ENCODE data around the gene ODC1.

Gene ODC1

GRCh38 chr2:10400978-10401951, 46.9 kb downstream of the ODC1 start:
- no peaks in the 10 kb centered on the region for H3K9me3 ChIP-seq (ENCODE audit: insufficient read depth, low read length)
- no peak for TF ChIP-seq CTCF (IDR thresholded peaks at IDR 0.05; ENCODE audit: insufficient read depth, low read length, poor library complexity, severe bottlenecking)
- TF ChIP-seq EZH2phosphoT487 (conservative IDR thresholded peaks at IDR 0.05; ENCODE audit: low read length): no peak
- H3K4me3 ChIP-seq (ENCODE audit: insufficient read depth, low read length, poor library complexity, severe bottlenecking): no peak overlapping the region
- no peaks in the 10 kb centered on the region for H3F3A ChIP-seq (ENCODE audit: insufficient read depth)
- H3K4me2 ChIP-seq (ENCODE audit: low read depth, low read length, poor library complexity, severe bottlenecking): no peak overlapping the region
- no peak overlapping the region for H2AFZ ChIP-seq (ENCODE audit: low read depth, low read length, severe bottlenecking)
- H3K36me3 ChIP-seq (ENCODE audit: low read length): no peaks in the 10 kb centered on the region
- no peak overlapping the region for H3K9ac ChIP-seq (ENCODE audit: low read length)
- H4K20me1 ChIP-seq (ENCODE audit: low read depth, low read length): no peaks in the 10 kb centered on the region
- no peaks in the 10 kb centered on the region for H3K79me2 ChIP-seq (ENCODE audit: insufficient read depth, low read length)
- no peak overlapping the region for H3K27ac ChIP-seq (ENCODE audit: low read depth, low read length)
- no peaks in the 10 kb centered on the region for H3K27me3 ChIP-seq (ENCODE audit: low read length)
- no peaks in the 10 kb centered on the region for H3K9me2 ChIP-seq (replicated peaks; ENCODE audit: insufficient read depth, low read length)

GRCh38 chr2:10400568-10400977, 47.6 kb downstream of the ODC1 start:
- no peak overlapping the region for H2AFZ ChIP-seq (ENCODE audit: low read depth, low read length, severe bottlenecking)
- no peak overlapping the region for H3K4me2 ChIP-seq (ENCODE audit: low read depth, low read length, poor library complexity, severe bottlenecking)
- no peak overlapping the region for H3K9ac ChIP-seq (ENCODE audit: low read length)
- H3K4me3 ChIP-seq (ENCODE audit: insufficient read depth, low read length, poor library complexity, severe bottlenecking): no peak overlapping the region
- no peaks in the 10 kb centered on the region for H3K27me3 ChIP-seq (ENCODE audit: low read length)
- no peaks in the 10 kb centered on the region for H3K36me3 ChIP-seq (ENCODE audit: low read length)
- no peaks in the 10 kb centered on the region for H3K9me3 ChIP-seq (ENCODE audit: insufficient read depth, low read length)
- no peak overlapping the region for H3K27ac ChIP-seq (ENCODE audit: low read depth, low read length)
- no peaks in the 10 kb centered on the region for H4K20me1 ChIP-seq (ENCODE audit: low read depth, low read length)
- H3F3A ChIP-seq (ENCODE audit: insufficient read depth): no peaks in the 10 kb centered on the region
- H3K79me2 ChIP-seq (ENCODE audit: insufficient read depth, low read length): no peaks in the 10 kb centered on the region
- H3K9me2 ChIP-seq (replicated peaks; ENCODE audit: insufficient read depth, low read length): no peaks in the 10 kb centered on the region
- TF ChIP-seq CTCF (IDR thresholded peaks at IDR 0.05; ENCODE audit: insufficient read depth, low read length, poor library complexity, severe bottlenecking) (no peak), EZH2phosphoT487 (conservative IDR thresholded peaks at IDR 0.05; ENCODE audit: low read length) (no peak)

DNA sequence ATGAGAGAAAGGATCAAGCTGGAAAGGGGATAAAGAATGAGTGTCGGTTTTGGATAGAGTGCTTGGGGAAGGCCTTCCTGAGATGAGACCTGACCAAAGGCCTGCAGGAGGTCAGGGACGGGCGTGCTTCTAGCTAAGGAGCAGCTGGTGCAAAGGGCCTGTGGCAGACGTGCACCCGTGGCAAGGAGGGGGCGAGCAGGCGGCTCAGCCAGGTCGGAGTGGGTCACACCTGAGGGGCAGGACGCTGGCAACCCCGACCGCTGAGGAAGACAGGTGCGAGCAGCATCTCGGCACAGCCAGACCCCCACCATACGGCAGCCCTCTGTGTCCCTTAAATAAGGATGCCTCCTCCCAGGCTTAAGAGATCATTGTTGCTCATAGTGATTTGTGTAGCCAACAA, 48.1 kb downstream of the ODC1 start:
- Histone ChIP-seq H3K9ac (ENCODE audit: low read length) (no peak overlapping the region), H3K9me3 (ENCODE audit: insufficient read depth, low read length) (no peaks in the 10 kb centered on the region), H4K20me1 (ENCODE audit: low read depth, low read length) (no peaks in the 10 kb centered on the region), H2AFZ (ENCODE audit: low read depth, low read length, severe bottlenecking) (no peak overlapping the region), H3K4me3 (ENCODE audit: insufficient read depth, low read length, poor library complexity, severe bottlenecking) (no peak overlapping the region), H3K79me2 (ENCODE audit: insufficient read depth, low read length) (no peaks in the 10 kb centered on the region), H3K9me2 (replicated peaks; ENCODE audit: insufficient read depth, low read length) (no peaks in the 10 kb centered on the region), H3K4me2 (ENCODE audit: low read depth, low read length, poor library complexity, severe bottlenecking) (no peak overlapping the region), H3K27me3 (ENCODE audit: low read length) (no peaks in the 10 kb centered on the region), H3K27ac (ENCODE audit: low read depth, low read length) (no peak overlapping the region), H3K36me3 (ENCODE audit: low read length) (no peaks in the 10 kb centered on the region), H3F3A (ENCODE audit: insufficient read depth) (no peaks in the 10 kb centered on the region)
- no peak for TF ChIP-seq EZH2phosphoT487 (conservative IDR thresholded peaks at IDR 0.05; ENCODE audit: low read length)
- no peak for TF ChIP-seq CTCF (IDR thresholded peaks at IDR 0.05; ENCODE audit: insufficient read depth, low read length, poor library complexity, severe bottlenecking)

Data from SU-DHL-6 (cell line).